Measurements from ENCODE around the gene DISP1.

Gene DISP1

GRCh38 chr1:222783051-222783450, 31.8 kb upstream of the DISP1 start:
- TF ChIP-seq CTCF (IDR thresholded peaks at IDR 0.05; ENCODE audit: poor library complexity, severe bottlenecking) = no peak
- Histone ChIP-seq H3K36me3 (ENCODE audit: low read depth) (no peaks in the 10 kb centered on the region), H3K4me1 (ENCODE audit: insufficient read depth, poor library complexity, severe bottlenecking) (peaks cover 4% of the 10 kb centered on the region), H3K27me3 (ENCODE audit: insufficient read depth, poor library complexity, severe bottlenecking) (no peaks in the 10 kb centered on the region), H3K4me3 (ENCODE audit: severe bottlenecking) (no peak overlapping the region), H3K9me3 (ENCODE audit: severe bottlenecking) (no peaks in the 10 kb centered on the region), H3K27ac (ENCODE audit: poor library complexity, severe bottlenecking) (no peak overlapping the region)
- ATAC-seq (ENCODE audit: low read depth) (no peak), DNase-seq (ENCODE audit: low spot score) (no peak)

DNA sequence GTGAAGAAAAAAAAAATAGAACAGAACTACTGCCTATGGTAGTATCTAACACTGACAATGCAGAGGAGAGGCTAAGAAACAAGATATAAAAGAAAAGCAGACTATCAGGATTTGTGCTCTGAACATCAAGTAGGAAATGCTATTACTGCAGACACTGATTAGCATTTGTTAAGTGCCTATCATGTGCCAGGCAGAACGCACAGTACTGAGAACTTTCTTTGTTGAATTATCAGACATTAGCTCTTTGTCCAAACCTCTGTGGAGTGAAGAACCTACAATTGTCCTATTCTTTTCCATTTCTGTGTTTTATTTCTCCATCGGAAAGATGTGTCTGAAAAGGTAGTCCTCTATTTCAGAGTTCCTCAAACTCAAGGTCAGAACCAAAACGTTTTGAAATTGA, 30.5 kb upstream of the DISP1 start:
- TF ChIP-seq CTCF (IDR thresholded peaks at IDR 0.05; ENCODE audit: poor library complexity, severe bottlenecking) = no peak
- DNase-seq (ENCODE audit: low spot score) = no peak
- Histone ChIP-seq H3K36me3 (ENCODE audit: low read depth) (no peaks in the 10 kb centered on the region), H3K4me1 (ENCODE audit: insufficient read depth, poor library complexity, severe bottlenecking) (peaks cover 4% of the 10 kb centered on the region), H3K4me3 (ENCODE audit: severe bottlenecking) (no peak overlapping the region), H3K27ac (ENCODE audit: poor library complexity, severe bottlenecking) (no peak overlapping the region), H3K9me3 (ENCODE audit: severe bottlenecking) (no peaks in the 10 kb centered on the region), H3K27me3 (ENCODE audit: insufficient read depth, poor library complexity, severe bottlenecking) (no peaks in the 10 kb centered on the region)
- no peak for ATAC-seq (ENCODE audit: low read depth)

DNA sequence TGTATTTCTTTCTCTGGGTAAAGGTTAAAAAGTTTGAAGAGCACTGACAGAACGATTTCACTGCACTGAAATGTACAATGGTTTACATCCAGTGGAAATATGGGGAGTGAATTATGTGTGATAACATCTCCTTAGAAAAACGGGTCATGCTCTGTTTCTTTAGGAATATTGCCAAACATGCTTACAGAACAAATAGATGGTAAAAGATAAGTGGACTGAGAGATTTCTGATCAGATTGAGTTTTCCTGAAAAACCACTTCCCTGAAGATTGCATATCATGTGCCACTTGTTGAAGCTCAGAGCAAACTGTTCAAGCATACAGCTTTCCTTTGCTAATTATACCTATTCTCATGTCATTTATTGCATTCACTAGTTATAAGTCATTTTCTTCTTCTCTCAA, 29.9 kb upstream of the DISP1 start:
- Histone ChIP-seq H3K27ac (ENCODE audit: poor library complexity, severe bottlenecking) (no peak overlapping the region), H3K9me3 (ENCODE audit: severe bottlenecking) (no peaks in the 10 kb centered on the region), H3K36me3 (ENCODE audit: low read depth) (no peaks in the 10 kb centered on the region), H3K27me3 (ENCODE audit: insufficient read depth, poor library complexity, severe bottlenecking) (no peaks in the 10 kb centered on the region), H3K4me3 (ENCODE audit: severe bottlenecking) (no peak overlapping the region), H3K4me1 (ENCODE audit: insufficient read depth, poor library complexity, severe bottlenecking) (peaks cover 4% of the 10 kb centered on the region)
- no peak for TF ChIP-seq CTCF (IDR thresholded peaks at IDR 0.05; ENCODE audit: poor library complexity, severe bottlenecking)
- ATAC-seq (ENCODE audit: low read depth) = no peak
- DNase-seq (ENCODE audit: low spot score) = no peak

DNA sequence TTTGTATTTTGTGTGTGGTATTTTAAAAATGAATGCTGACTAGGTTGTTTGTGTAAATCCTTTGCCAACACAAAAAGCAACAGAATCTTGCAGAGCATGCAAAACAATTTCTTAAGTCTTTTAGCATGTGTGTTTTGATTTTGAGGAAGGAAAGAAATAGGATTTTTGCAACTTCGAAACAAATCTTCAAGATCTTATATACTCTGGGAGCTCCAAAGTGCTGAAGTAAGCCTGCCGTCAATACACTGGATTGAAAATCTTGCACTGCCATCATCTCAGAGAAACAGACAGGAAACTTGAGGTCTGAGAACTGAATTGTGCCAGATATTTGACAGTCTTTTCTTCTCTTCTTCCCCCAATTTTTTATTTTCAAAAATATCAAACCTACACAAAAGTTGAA, 29.3 kb upstream of the DISP1 start:
- H3K4me1 ChIP-seq (ENCODE audit: insufficient read depth, poor library complexity, severe bottlenecking) = peaks cover 4% of the 10 kb centered on the region
- TF ChIP-seq CTCF (IDR thresholded peaks at IDR 0.05; ENCODE audit: poor library complexity, severe bottlenecking) = no peak
- no peaks in the 10 kb centered on the region for H3K9me3 ChIP-seq (ENCODE audit: severe bottlenecking)
- ATAC-seq (ENCODE audit: low read depth) = no peak
- no peaks in the 10 kb centered on the region for H3K27me3 ChIP-seq (ENCODE audit: insufficient read depth, poor library complexity, severe bottlenecking)
- no peak overlapping the region for H3K4me3 ChIP-seq (ENCODE audit: severe bottlenecking)
- no peak for DNase-seq (ENCODE audit: low spot score)
- H3K27ac ChIP-seq (ENCODE audit: poor library complexity, severe bottlenecking) = no peak overlapping the region
- H3K36me3 ChIP-seq (ENCODE audit: low read depth) = no peaks in the 10 kb centered on the region

- ATAC-seq (ENCODE audit: low read depth) (peak; percentile 60; the same call in 2 of the 3 replicates), DNase-seq (ENCODE audit: low spot score) (no peak)
- H3K9me3 ChIP-seq (ENCODE audit: severe bottlenecking) = no peaks in the 10 kb centered on the region
- no peaks in the 10 kb centered on the region for H3K27me3 ChIP-seq (ENCODE audit: insufficient read depth, poor library complexity, severe bottlenecking)
- no peak for TF ChIP-seq CTCF (IDR thresholded peaks at IDR 0.05; ENCODE audit: poor library complexity, severe bottlenecking)
- H3K4me1 ChIP-seq (ENCODE audit: insufficient read depth, poor library complexity, severe bottlenecking) = peaks cover 4% of the 10 kb centered on the region
- no peaks in the 10 kb centered on the region for H3K36me3 ChIP-seq (ENCODE audit: low read depth)
- no peak overlapping the region for H3K4me3 ChIP-seq (ENCODE audit: severe bottlenecking)
- H3K27ac ChIP-seq (ENCODE audit: poor library complexity, severe bottlenecking) = no peak overlapping the region
Observed at GRCh38 chr1:222786121-222786520, 28.7 kb upstream of the DISP1 start.
